ENCODE measurements around the gene BRF1.

The BRF1 gene

GRCh38 chr14:105161964-105162668, 138.7 kb downstream of the BRF1 start:
- H3K36me3 ChIP-seq (ENCODE audit: insufficient read depth, insufficient read length, low read length) = peaks cover 3% of the 10 kb centered on the region
- H3K4me3 ChIP-seq (ENCODE audit: insufficient read length, low read depth) = no peak overlapping the region
- H3K4me1 ChIP-seq (ENCODE audit: insufficient read depth, insufficient read length) = peaks cover 41% of the 10 kb centered on the region
- no peaks in the 10 kb centered on the region for H3K27me3 ChIP-seq (ENCODE audit: insufficient read depth, insufficient read length)
- H3K9ac ChIP-seq (ENCODE audit: insufficient read length, low read depth) = peak overlapping the region; percentile 28
- no peaks in the 10 kb centered on the region for H3K9me3 ChIP-seq (ENCODE audit: insufficient read depth, low read length)
- no peak for TF ChIP-seq SUZ12 (IDR thresholded peaks at IDR 0.05; ENCODE audit: extremely low read depth, insufficient read depth, insufficient read length)
- no peak for TF ChIP-seq ZNF274 (IDR thresholded peaks at IDR 0.05; ENCODE audit: low read depth, low read length)
- no peak for TF ChIP-seq YY1 (IDR thresholded peaks at IDR 0.05; ENCODE audit: insufficient read depth, insufficient read length)
- DNase-seq (ENCODE audit: low read depth, low spot score) = no peak

GRCh38 chr14:105161309-105161708, 139.5 kb downstream of the BRF1 start:
- Histone ChIP-seq H3K4me1 (ENCODE audit: insufficient read depth, insufficient read length) (peaks cover 36% of the 10 kb centered on the region), H3K9ac (ENCODE audit: insufficient read length, low read depth) (no peak overlapping the region), H3K36me3 (ENCODE audit: insufficient read depth, insufficient read length, low read length) (no peaks in the 10 kb centered on the region), H3K27me3 (ENCODE audit: insufficient read depth, insufficient read length) (no peaks in the 10 kb centered on the region), H3K9me3 (ENCODE audit: insufficient read depth, low read length) (no peaks in the 10 kb centered on the region), H3K4me3 (ENCODE audit: insufficient read length, low read depth) (no peak overlapping the region)
- DNase-seq (ENCODE audit: low read depth, low spot score) = no peak
- TF ChIP-seq SUZ12 (IDR thresholded peaks at IDR 0.05; ENCODE audit: extremely low read depth, insufficient read depth, insufficient read length) (no peak), ZNF274 (IDR thresholded peaks at IDR 0.05; ENCODE audit: low read depth, low read length) (no peak)

GRCh38 chr14:105160776-105161175, 140.0 kb downstream of the BRF1 start:
- no peaks in the 10 kb centered on the region for H3K27me3 ChIP-seq (ENCODE audit: insufficient read depth, insufficient read length)
- peaks cover 31% of the 10 kb centered on the region for H3K4me1 ChIP-seq (ENCODE audit: insufficient read depth, insufficient read length)
- no peak for DNase-seq (ENCODE audit: low read depth, low spot score)
- H3K36me3 ChIP-seq (ENCODE audit: insufficient read depth, insufficient read length, low read length) = no peaks in the 10 kb centered on the region
- no peak overlapping the region for H3K9ac ChIP-seq (ENCODE audit: insufficient read length, low read depth)
- H3K9me3 ChIP-seq (ENCODE audit: insufficient read depth, low read length) = no peaks in the 10 kb centered on the region
- TF ChIP-seq ZNF274 (IDR thresholded peaks at IDR 0.05; ENCODE audit: low read depth, low read length) = no peak
- TF ChIP-seq YY1 (IDR thresholded peaks at IDR 0.05; ENCODE audit: insufficient read depth, insufficient read length) = no peak
- TF ChIP-seq SUZ12 (IDR thresholded peaks at IDR 0.05; ENCODE audit: extremely low read depth, insufficient read depth, insufficient read length) = no peak
- no peak overlapping the region for H3K4me3 ChIP-seq (ENCODE audit: insufficient read length, low read depth)

GRCh38 chr14:105159344-105159743, 141.5 kb downstream of the BRF1 start:
- Histone ChIP-seq H3K27me3 (ENCODE audit: insufficient read depth, insufficient read length) (no peaks in the 10 kb centered on the region), H3K9ac (ENCODE audit: insufficient read length, low read depth) (no peak overlapping the region), H3K4me1 (ENCODE audit: insufficient read depth, insufficient read length) (peaks cover 19% of the 10 kb centered on the region), H3K9me3 (ENCODE audit: insufficient read depth, low read length) (no peaks in the 10 kb centered on the region), H3K4me3 (ENCODE audit: insufficient read length, low read depth) (no peak overlapping the region), H3K36me3 (ENCODE audit: insufficient read depth, insufficient read length, low read length) (peaks cover 3% of the 10 kb centered on the region)
- no peak for DNase-seq (ENCODE audit: low read depth, low spot score)
- TF ChIP-seq YY1 (IDR thresholded peaks at IDR 0.05; ENCODE audit: insufficient read depth, insufficient read length) (no peak), ZNF274 (IDR thresholded peaks at IDR 0.05; ENCODE audit: low read depth, low read length) (no peak), SUZ12 (IDR thresholded peaks at IDR 0.05; ENCODE audit: extremely low read depth, insufficient read depth, insufficient read length) (no peak)

Data from NT2/D1 (cell line).